HepG2 (cell line): Measurements from ENCODE around the gene NRSN2. TPM values are rescaled to one million over a fixed set of nuclear protein-coding genes. Genes with fewer than 3 reads are reported as not detected.

Source experiments
- HCFC1 ChIP-seq: fragments of 150-350 bp; IDR thresholded peaks from 2 replicates; pipeline ENCODE4 v1.6.1; 2014; ENCODE audit warnings: low read depth, low read length
- KLF11 ChIP-seq: IDR thresholded peaks from 2 replicates; pipeline ENCODE4 v1.6.1; 2016; ENCODE audit warnings: missing compliant biosample characterization
- RAD21 ChIP-seq: fragments of 450-650 bp; formaldehyde crosslinking; IDR thresholded peaks from 2 replicates; pipeline ENCODE4 v1.5.0; 2020; ENCODE audit warnings: mild to moderate bottlenecking
- STAT6 ChIP-seq: sonication (generic); formaldehyde crosslinking; IDR thresholded peaks from 2 replicates; pipeline ENCODE4 v1.4.0; 2020; ENCODE audit warnings: missing genetic modification reagents, mild to moderate bottlenecking, borderline replicate concordance
- THYN1 ChIP-seq: sonication (generic); formaldehyde crosslinking; IDR thresholded peaks from 2 replicates; pipeline ENCODE4 v1.8.1; 2023; ENCODE audit warnings: low read depth, mild to moderate bottlenecking, moderate library complexity, missing genetic modification reagents, borderline replicate concordance
- ZMYM2 ChIP-seq: sonication (generic); formaldehyde crosslinking; IDR thresholded peaks from 2 replicates; pipeline ENCODE4 v1.8.0; 2022; ENCODE audit warnings: mild to moderate bottlenecking, missing genetic modification reagents
- ZNF713 ChIP-seq: sonication (generic); formaldehyde crosslinking; IDR thresholded peaks from 2 replicates; pipeline ENCODE4 v1.4.0; 2020; ENCODE audit warnings: mild to moderate bottlenecking, missing genetic modification reagents
- ZNF776 ChIP-seq: sonication (generic); formaldehyde crosslinking; IDR thresholded peaks from 2 replicates; pipeline ENCODE4 v1.4.0; 2020; ENCODE audit warnings: mild to moderate bottlenecking, missing genetic modification reagents
- ZSCAN20 ChIP-seq: sonication (generic); formaldehyde crosslinking; IDR thresholded peaks from 2 replicates; pipeline ENCODE4 v1.4.0; 2020; ENCODE audit warnings: missing genetic modification reagents, mild to moderate bottlenecking, borderline replicate concordance
- polyA plus RNA-seq, 8 experiments: library from polyadenylated mRNA; depleted of rRNA in 3 of 8; stranded (reverse) in 7 of 8; unstranded in 1 of 8; fragments of >200 nt; fragmentation: Illumina TruSeq in 4 of 8; extraction: Trizol in 4 of 8; gene quantifications; 2 replicates each; pipeline versions ENCODE4 v1.2.1 to v1.2.3, GENCODE V29; 2011 to 2016; ENCODE audit warnings: low read depth in 4 of 8, missing spikeins in 1 of 8, mixed read lengths in 1 of 8; ENCODE audit not compliant: insufficient read depth in 1 of 8
- total RNA-seq, 5 experiments: library from RNA; depleted of rRNA; stranded (reverse); fragments of >200 nt; fragmentation: Illumina TruSeq; extraction: Trizol; gene quantifications; 2 replicates each; pipeline ENCODE4 v1.2.3, GENCODE V29; 2016; ENCODE audit warnings: low read depth in 1 of 5
- TF ChIP-seq, protein P1 (sequence below): sonication (generic); formaldehyde crosslinking; IDR thresholded peaks from 2 replicates; pipeline ENCODE4 v1.4.0; 2020; ENCODE audit warnings: mild to moderate bottlenecking, missing genetic modification reagents
- TF ChIP-seq, protein P2 (sequence below): sonication (generic); formaldehyde crosslinking; IDR thresholded peaks from 2 replicates; pipeline ENCODE4 v1.8.1; 2023; ENCODE audit warnings: mild to moderate bottlenecking, moderate library complexity, missing genetic modification reagents
- TF ChIP-seq, protein P3 (sequence below): sonication (generic); formaldehyde crosslinking; IDR thresholded peaks from 2 replicates; pipeline ENCODE4 v1.4.0; 2020; ENCODE audit warnings: mild to moderate bottlenecking, missing genetic modification reagents
- TF ChIP-seq, protein P4 (sequence below): sonication (generic); formaldehyde crosslinking; IDR thresholded peaks from 2 replicates; pipeline ENCODE4 v1.8.0; 2022; ENCODE audit warnings: mild to moderate bottlenecking, missing genetic modification reagents, moderate library complexity

The NRSN2 gene
- total and polyA plus RNA-seq, 2 of the 13 experiments (the other 11 are each of a cell fraction or from before 2014, with no cell fraction given), result 32.3 to 49.4 TPM

GRCh38 chr20:380763-381580 lies 34.1 kb downstream of the NRSN2 start (continued):
- TF ChIP-seq, protein P1, sequence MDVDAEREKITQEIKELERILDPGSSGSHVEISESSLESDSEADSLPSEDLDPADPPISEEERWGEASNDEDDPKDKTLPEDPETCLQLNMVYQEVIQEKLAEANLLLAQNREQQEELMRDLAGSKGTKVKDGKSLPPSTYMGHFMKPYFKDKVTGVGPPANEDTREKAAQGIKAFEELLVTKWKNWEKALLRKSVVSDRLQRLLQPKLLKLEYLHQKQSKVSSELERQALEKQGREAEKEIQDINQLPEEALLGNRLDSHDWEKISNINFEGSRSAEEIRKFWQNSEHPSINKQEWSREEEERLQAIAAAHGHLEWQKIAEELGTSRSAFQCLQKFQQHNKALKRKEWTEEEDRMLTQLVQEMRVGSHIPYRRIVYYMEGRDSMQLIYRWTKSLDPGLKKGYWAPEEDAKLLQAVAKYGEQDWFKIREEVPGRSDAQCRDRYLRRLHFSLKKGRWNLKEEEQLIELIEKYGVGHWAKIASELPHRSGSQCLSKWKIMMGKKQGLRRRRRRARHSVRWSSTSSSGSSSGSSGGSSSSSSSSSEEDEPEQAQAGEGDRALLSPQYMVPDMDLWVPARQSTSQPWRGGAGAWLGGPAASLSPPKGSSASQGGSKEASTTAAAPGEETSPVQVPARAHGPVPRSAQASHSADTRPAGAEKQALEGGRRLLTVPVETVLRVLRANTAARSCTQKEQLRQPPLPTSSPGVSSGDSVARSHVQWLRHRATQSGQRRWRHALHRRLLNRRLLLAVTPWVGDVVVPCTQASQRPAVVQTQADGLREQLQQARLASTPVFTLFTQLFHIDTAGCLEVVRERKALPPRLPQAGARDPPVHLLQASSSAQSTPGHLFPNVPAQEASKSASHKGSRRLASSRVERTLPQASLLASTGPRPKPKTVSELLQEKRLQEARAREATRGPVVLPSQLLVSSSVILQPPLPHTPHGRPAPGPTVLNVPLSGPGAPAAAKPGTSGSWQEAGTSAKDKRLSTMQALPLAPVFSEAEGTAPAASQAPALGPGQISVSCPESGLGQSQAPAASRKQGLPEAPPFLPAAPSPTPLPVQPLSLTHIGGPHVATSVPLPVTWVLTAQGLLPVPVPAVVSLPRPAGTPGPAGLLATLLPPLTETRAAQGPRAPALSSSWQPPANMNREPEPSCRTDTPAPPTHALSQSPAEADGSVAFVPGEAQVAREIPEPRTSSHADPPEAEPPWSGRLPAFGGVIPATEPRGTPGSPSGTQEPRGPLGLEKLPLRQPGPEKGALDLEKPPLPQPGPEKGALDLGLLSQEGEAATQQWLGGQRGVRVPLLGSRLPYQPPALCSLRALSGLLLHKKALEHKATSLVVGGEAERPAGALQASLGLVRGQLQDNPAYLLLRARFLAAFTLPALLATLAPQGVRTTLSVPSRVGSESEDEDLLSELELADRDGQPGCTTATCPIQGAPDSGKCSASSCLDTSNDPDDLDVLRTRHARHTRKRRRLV (CRISPR knock-in tag), result peak; percentile 50
- TF ChIP-seq STAT6 (CRISPR knock-in tag) (peak; percentile 65; the same call in 1 of the 2 replicates), THYN1 (CRISPR knock-in tag) (peak; percentile 48; the same call in 1 of the 2 replicates), ZNF713 (no peak), ZNF776 (CRISPR knock-in tag) (peak; percentile 95), RAD21 (CRISPR knock-in tag) (peak; percentile 86), HCFC1 (peak; percentile 35; the same call in 1 of the 2 replicates), ZSCAN20 (CRISPR knock-in tag) (peak; percentile 89), ZMYM2 (CRISPR knock-in tag) (no peak), KLF11 (CRISPR knock-in tag) (0 out of 2 replicates have a peak, but pooled peaks have one; percentile 21)
- TF ChIP-seq, protein P2, sequence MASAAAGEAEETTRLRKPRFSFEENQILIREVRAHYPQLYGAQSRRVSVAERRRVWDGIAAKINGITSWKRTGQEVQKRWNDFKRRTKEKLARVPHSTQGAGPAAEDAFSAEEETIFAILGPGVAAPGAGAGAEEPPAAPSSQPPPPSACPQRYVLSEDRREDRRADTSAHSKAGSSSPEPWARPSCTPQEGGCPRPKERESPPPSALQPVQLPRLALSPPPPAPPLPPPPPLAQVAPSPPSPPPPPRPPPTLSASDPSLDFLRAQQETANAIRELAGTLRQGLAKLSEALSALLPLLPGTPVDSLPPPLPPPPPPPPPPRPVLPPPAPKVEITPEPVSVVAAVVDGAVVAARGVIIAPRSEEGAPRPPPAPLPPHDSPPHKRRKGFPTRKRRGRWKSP, result peak; percentile 90
- TF ChIP-seq, protein P3, sequence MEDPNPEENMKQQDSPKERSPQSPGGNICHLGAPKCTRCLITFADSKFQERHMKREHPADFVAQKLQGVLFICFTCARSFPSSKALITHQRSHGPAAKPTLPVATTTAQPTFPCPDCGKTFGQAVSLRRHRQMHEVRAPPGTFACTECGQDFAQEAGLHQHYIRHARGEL (CRISPR knock-in tag), result no peak
- TF ChIP-seq, protein P4, sequence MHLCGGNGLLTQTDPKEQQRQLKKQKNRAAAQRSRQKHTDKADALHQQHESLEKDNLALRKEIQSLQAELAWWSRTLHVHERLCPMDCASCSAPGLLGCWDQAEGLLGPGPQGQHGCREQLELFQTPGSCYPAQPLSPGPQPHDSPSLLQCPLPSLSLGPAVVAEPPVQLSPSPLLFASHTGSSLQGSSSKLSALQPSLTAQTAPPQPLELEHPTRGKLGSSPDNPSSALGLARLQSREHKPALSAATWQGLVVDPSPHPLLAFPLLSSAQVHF, result no peak
